NCI-H526 (cell line): ENCODE results near the gene AP1AR.
A peak's percentile ranks its signal among the peaks of the same experiment; 100 is the strongest.
"Not testable (repeated sequence)": the region's sequence is repeated elsewhere in the genome, so short reads cannot be mapped to it uniquely, and the experiment has no call there.

Source experiments
- DNase-seq, 2 experiments: peaks; one replicate each; lab custom pipeline; 2025; lab: John Stamatoyannopoulos, UW

AP1AR gene

GRCh38 chr4:112231779-112232713, at the start of gene AP1AR:
Gene AP1AR, plus strand, starts transcription at chr4:112231787. Its CDS starts 305 bp downstream, at chr4:112232092.
- peak; percentile 70 to 90 for DNase-seq

GRCh38 chr4:112182604-112183003, 49.0 kb upstream of the AP1AR start:
- DNase-seq, result no peak

GRCh38 chr4:112183252-112183651, 48.3 kb upstream of the AP1AR start:
- DNase-seq, result no peak

DNA sequence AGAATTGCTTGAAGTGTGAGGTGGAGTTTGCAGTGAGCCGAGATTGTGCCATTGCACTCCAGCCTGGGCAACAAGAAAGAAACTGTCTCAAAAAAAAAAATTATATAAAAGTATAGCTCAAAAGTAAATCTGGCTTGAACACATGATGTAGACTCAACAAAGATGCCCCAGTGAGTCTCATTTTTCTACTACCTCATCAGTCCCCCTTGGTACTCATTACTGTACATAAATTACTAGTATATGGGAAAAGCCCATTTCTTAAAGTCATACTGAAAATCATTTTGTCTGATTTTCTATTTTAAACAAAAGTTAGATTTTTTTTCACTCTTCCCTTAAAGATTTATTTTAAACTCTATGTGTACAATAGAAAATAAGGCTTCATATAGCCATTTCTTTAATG, 47.1 kb upstream of the AP1AR start:
- no peak for DNase-seq

DNA sequence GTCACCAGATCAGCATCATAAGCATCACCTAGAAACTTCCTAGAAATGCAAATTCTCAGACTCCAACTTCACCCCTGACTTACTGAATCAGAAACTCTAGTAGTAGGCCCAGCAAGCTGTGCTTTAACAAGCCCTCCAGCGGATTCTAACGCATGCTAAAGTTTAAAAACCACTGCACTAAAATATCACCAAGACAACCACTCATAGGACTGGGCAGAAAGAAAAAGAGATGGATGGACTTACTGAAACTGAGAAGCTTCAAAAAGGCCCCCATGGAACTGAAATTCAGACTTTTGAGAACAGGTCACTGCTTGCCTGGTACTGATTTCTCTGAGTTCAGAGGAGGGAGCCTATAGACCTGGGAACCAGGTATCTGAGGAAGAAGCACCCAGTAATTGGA, 46.3 kb upstream of the AP1AR start:
- DNase-seq, result no peak

DNA sequence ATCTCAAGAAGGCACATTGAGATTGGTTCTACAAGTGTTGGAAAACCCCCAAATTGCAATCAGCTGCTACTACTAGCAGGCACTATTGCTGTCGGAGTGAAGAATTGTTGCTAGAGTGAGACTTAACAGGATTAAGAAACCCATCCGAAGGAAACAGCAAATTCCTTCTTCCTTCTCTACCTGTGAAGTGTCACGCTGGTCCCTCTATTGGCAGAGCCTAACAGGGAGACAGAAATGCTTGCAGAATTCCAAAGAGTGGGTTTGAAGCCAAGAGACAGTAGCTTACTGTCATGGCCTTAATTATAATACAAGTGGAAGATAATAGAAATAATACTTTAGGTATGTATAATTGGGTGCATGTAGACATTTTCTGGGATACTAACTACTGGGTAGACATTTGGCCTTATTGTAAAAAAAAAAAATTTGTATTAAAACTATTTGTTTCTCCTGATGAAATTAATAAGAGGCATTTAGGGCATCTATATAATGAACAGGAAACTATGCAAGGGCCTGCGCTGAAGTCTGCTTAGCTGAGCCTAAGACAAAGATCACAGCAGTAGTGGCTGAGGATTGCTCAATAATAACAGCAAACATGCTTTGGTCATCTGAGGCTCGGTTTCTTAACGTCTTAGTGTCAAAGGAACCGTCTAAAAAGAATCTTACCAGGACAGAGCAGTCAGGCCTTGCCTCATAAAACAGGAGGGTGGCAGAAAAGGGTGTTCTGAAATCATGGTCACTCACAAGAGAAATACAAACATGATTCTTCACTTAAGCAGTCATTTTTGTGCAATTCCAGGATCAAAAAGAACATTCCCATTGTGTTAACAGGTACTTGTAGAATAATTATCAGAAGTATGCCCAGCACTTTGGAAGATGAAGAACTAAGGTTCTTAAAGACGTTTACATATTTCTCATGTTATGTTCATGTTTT, 45.6 kb upstream of the AP1AR start:
- DNase-seq, result no peak

DNA sequence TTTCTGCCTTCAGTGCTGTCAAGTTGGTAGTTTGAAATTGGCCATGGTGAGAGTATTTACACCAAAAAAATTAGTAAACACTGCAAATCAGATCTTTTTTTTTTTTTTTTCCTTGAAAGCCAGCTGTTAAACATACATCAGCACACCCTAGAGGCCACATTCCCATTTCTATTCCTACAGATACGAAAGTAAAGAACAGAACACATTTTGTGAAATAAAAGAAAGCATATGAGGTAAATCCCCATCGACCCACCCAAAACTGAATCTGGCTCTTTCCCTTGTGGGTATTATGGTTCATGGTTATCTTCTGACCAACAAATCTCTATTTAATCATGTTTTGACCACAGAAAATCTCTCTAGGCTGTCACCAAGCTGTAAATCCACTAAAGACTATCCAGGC, 41.8 kb upstream of the AP1AR start:
- no peak for DNase-seq

DNA sequence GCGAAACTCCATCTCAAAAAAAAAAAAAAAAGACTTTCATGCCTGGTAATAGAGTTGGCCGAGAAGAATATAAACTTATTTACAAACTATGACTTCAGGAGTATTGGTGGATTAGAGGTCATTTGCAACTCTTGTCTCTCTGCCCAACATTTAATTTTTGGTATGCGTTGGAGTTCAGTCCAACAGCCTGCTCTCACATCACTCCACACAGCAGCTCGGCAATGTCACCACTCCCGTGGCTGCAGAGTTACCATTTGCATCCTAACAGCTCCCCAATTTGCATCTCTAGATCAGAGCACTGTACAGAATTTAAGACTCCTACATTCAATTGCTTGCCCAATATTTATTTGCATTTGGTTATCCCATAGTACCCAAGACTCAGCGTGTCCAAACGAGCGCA, 40.9 kb upstream of the AP1AR start:
- peak; percentile 73 to 74 for DNase-seq

DNA sequence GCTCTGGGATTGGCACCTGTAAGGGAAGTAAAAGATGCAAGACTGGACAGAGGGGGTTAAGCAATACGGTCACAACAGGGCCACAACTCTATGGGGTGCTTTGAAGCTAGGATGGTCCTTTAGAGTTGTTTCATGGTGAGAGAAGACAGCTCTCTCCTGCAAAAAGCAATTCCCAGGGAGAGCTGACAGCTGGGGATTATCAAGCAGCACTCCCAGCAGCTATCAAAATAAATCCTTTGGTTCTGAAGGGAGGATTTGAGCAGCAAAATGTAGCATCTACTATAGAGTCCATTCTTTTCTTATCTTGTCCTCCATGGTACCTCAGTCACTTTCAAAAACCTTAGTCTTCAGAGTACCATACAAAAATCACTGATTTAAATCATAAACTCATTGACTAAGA, 35.1 kb upstream of the AP1AR start:
- DNase-seq, result no peak

GRCh38 chr4:112199041-112199440, 32.5 kb upstream of the AP1AR start:
- no peak for DNase-seq

- no peak for DNase-seq
Measured at GRCh38 chr4:112201915-112202505, 29.6 kb upstream of the AP1AR start.

- DNase-seq, result no peak
Measured at GRCh38 chr4:112203593-112203992, 28.0 kb upstream of the AP1AR start.

- DNase-seq, result no peak
Measured at GRCh38 chr4:112206431-112206830, 25.2 kb upstream of the AP1AR start.

- not testable (repeated sequence) for DNase-seq
Measured at GRCh38 chr4:112208137-112209095, 23.2 kb upstream of the AP1AR start.

DNA sequence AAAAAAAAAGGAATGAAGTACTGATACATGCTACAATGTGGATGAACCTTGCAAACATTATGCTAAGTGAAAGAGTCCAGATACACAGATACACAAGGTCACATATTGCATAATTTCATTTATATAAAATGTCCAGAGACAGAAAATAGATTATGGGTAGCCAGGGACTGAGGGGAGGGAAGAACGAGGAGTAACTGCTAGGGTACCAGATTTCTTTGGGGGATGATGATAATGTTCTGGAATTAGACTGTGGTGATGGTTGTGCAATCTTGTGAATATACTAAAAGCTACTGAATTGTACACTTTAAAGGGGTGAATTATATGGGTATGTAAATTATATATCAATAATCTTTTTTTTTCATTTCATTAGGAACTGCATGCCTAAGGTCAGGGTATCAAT, 20.8 kb upstream of the AP1AR start:
- DNase-seq, result no peak

- DNase-seq, result no peak
Measured at GRCh38 chr4:112213091-112213490, 18.5 kb upstream of the AP1AR start.

DNA sequence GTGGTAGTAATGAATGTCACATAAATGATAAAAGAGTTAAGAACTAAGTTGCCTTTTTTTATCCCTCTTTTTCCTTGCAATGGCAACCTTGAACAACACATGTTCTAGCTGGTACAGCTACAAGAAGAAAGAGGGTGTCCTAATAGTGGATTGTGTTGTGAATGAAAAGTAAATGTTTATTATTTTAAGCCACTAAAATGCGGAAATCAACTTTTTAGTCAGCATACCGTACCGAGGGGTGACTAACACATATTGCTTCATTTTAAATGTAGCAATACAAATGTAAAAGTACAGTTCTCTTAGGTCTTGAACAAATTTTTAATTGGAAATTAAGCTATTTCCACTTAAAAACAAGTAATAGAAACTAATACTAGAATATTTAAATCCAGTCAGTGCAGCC, 17.7 kb upstream of the AP1AR start:
- DNase-seq, result no peak

GRCh38 chr4:112214390-112215264, 17.0 kb upstream of the AP1AR start:
- peak; percentile 2 to 50 for DNase-seq

GRCh38 chr4:112219826-112220366, 11.7 kb upstream of the AP1AR start:
- no peak for DNase-seq
